HL-60 (cell line): Measurements from ENCODE around the gene RANGAP1.

Source experiments
- DNase-seq, 2 experiments: peaks; one replicate each; pipeline ENCODE4 v3.0.0-alpha.2; 2010 to 2020; ENCODE audit warnings: low read depth in 1 of 2, low spot score in 1 of 2
- H3K27ac ChIP-seq: fragments of 250-450 bp; sonication (Bioruptor Pico); replicated peaks from 2 replicates; pipeline ENCODE4 v1.5.1; 2020; ENCODE audit warnings: mild to moderate bottlenecking, moderate library complexity
- H3K27me3 ChIP-seq: fragments of 250-450 bp; sonication (Bioruptor Pico); 2 replicates; pipeline ENCODE4 v1.5.1; 2021; ENCODE audit warnings: mild to moderate bottlenecking, moderate library complexity; ENCODE audit not compliant: insufficient read depth, poor library complexity, severe bottlenecking
- H3K4me3 ChIP-seq: replicated peaks from 2 replicates; pipeline ENCODE4 v1.5.1; 2011; ENCODE audit warnings: mild to moderate bottlenecking, control low read depth, low read length; ENCODE audit not compliant: insufficient read depth
- GABPA ChIP-seq: IDR thresholded peaks from 2 replicates; pipeline ENCODE4 v1.6.1; 2012; ENCODE audit warnings: low read depth
- POLR2AphosphoS5 ChIP-seq: IDR thresholded peaks from 2 replicates; pipeline ENCODE4 v1.6.1; 2012; ENCODE audit warnings: low read depth
- SPI1 ChIP-seq: IDR thresholded peaks from 2 replicates; pipeline ENCODE4 v1.6.1; 2012; ENCODE audit warnings: low read depth, mild to moderate bottlenecking, borderline replicate concordance
- TF ChIP-seq, protein P1 (sequence below): IDR thresholded peaks from one replicate; pipeline ENCODE4 v1.5.1; 2011; ENCODE audit warnings: low read length, control low read depth, inconsistent platforms; ENCODE audit not compliant: insufficient read depth
- TF ChIP-seq, protein P2 (sequence below): IDR thresholded peaks from 2 replicates; pipeline ENCODE4 v1.6.1; 2012; ENCODE audit warnings: low read depth; ENCODE audit not compliant: insufficient replicate concordance

The RANGAP1 gene

DNA sequence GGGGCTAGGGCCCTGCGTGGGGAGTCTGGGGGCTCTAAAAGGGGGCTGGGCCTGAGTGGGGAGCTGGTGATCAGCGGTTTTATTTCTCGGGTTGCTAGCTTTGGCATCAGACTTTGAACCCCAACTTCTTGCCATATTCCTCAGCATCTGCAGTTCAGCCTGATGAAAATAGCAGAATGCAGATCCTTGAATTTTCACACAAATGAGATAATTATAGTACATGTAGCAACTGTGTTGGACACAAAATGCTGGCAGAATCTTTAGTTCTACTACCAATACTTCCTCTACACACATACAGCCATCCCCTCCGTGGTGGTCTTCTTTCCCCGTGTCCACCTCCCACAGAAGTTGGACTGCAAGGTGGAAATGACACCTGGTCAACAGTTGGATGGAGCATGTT is 16.8 kb upstream of the RANGAP1 start:
- no peak for TF ChIP-seq GABPA
- TF ChIP-seq, protein P1, sequence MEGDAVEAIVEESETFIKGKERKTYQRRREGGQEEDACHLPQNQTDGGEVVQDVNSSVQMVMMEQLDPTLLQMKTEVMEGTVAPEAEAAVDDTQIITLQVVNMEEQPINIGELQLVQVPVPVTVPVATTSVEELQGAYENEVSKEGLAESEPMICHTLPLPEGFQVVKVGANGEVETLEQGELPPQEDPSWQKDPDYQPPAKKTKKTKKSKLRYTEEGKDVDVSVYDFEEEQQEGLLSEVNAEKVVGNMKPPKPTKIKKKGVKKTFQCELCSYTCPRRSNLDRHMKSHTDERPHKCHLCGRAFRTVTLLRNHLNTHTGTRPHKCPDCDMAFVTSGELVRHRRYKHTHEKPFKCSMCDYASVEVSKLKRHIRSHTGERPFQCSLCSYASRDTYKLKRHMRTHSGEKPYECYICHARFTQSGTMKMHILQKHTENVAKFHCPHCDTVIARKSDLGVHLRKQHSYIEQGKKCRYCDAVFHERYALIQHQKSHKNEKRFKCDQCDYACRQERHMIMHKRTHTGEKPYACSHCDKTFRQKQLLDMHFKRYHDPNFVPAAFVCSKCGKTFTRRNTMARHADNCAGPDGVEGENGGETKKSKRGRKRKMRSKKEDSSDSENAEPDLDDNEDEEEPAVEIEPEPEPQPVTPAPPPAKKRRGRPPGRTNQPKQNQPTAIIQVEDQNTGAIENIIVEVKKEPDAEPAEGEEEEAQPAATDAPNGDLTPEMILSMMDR = no peak
- TF ChIP-seq SPI1 = no peak
- TF ChIP-seq, protein P2, sequence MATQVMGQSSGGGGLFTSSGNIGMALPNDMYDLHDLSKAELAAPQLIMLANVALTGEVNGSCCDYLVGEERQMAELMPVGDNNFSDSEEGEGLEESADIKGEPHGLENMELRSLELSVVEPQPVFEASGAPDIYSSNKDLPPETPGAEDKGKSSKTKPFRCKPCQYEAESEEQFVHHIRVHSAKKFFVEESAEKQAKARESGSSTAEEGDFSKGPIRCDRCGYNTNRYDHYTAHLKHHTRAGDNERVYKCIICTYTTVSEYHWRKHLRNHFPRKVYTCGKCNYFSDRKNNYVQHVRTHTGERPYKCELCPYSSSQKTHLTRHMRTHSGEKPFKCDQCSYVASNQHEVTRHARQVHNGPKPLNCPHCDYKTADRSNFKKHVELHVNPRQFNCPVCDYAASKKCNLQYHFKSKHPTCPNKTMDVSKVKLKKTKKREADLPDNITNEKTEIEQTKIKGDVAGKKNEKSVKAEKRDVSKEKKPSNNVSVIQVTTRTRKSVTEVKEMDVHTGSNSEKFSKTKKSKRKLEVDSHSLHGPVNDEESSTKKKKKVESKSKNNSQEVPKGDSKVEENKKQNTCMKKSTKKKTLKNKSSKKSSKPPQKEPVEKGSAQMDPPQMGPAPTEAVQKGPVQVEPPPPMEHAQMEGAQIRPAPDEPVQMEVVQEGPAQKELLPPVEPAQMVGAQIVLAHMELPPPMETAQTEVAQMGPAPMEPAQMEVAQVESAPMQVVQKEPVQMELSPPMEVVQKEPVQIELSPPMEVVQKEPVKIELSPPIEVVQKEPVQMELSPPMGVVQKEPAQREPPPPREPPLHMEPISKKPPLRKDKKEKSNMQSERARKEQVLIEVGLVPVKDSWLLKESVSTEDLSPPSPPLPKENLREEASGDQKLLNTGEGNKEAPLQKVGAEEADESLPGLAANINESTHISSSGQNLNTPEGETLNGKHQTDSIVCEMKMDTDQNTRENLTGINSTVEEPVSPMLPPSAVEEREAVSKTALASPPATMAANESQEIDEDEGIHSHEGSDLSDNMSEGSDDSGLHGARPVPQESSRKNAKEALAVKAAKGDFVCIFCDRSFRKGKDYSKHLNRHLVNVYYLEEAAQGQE = no peak
- TF ChIP-seq POLR2AphosphoS5 = no peak
- Histone ChIP-seq H3K27me3 (no peaks in the 10 kb centered on the region), H3K27ac (peak overlapping the region; percentile 92), H3K4me3 (peak overlapping the region; percentile 78)
- no peak for DNase-seq

DNA sequence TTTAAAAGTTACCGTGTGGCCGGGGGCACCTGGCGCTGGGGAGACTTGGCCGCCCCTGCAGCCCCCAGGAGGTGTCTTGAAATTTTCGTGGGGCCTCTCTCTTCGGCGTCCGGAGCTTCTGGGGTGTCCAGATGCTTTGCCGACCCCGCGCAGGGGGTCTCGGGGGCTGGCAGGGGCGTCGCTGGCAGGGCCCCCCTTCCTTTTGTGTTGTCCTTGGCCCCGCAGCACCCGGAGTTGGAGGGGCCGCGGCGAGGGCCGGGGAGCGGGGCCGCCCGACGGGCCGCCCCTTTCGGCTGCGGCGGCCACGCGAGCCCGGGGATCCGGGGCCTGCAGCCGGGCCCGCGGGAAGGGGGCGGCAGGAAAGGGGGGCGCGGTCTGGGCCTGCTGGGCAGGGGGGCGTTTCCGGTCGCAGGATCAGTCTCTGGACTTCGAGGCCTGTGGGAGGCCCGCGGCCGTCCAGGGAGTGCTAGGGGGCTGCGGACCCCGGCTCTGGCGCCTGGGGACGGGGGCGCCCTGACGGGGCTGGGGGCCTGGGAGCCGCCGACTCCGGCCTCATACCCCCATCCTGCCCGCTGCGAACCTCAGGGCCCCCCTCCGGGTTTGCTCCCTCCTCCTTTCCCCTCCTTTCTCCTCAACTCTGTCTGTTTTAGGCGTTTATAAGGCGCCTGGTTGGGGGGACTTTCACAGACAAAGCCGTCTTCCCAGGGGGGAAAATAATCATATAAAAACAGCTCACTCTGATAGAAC is 16.2 kb upstream of the RANGAP1 start:
- no peak for DNase-seq
- TF ChIP-seq GABPA (no peak), SPI1 (no peak), POLR2AphosphoS5 (no peak)
- TF ChIP-seq, protein P1 = no peak
- TF ChIP-seq, protein P2 = no peak
- Histone ChIP-seq H3K27me3 (no peaks in the 10 kb centered on the region), H3K4me3 (peak overlapping the region; percentile 78), H3K27ac (peak overlapping the region; percentile 92)

DNA sequence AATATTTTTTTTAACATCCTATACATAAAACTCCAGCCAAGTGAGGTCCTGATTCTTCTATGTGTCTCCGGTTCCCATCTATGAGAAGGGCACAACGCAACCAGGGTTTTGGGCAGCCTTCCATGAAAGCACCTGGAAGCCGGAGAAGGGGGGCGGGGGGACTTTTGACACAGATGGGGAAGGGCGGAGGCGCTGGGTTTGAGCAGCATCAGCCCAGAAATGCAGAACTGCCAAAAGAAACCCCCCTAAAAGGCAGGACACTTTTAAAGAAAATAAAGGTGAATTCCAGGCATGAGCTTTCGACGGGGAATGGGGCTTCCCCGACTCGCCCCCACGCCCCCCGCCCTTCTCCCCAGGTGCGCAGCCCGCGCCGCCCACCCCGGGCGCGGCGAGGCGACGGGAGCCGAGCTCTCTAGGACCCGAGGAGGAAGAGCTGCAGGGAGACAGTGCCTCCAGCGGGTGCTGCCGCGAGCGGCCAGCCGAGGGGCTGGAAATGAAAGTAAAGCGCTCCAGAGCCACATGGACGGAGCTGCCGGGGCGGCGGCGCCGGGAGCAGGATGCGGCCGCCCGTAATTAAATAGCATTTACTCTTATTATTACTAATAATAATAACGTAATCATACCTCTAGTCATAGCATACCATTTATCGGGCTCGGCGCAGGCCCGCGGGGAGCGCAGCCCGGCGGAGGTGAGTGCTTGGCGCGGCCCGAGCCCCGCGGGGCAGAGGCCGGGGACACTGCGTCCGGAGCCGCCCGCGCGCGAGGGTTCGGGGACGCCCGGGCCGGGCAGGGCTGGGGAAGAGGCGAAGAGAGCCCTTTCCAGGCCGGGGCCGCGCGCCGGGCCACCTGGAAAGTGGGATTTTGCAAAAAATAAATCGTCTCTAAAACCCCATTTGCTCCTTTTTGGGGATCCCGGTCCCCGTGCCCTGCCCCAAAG is 15.4 kb upstream of the RANGAP1 start, which contains the start of gene ZC3H7B:
Gene ZC3H7B (plus strand): TSS at position 441 of the 936 bp plus-strand sequence. CDS start 19,136 bp downstream, outside the sequence.
- TF ChIP-seq POLR2AphosphoS5 (peak; percentile 73; the same call in 1 of the 2 replicates), GABPA (no peak), SPI1 (0 out of 2 replicates have a peak, but pooled peaks have one; percentile 6)
- TF ChIP-seq, protein P2 = no peak
- TF ChIP-seq, protein P1 = peak; percentile 39
- peak; percentile 56 to 86 for DNase-seq
- H3K27ac ChIP-seq = peak within 1 kb of the TSS; percentile 92
- no peaks in the 10 kb centered on the region for H3K27me3 ChIP-seq
- H3K4me3 ChIP-seq = peak within 1 kb of the TSS; percentile 78
